Measurements from ENCODE around the gene VTI1A. TPM values are rescaled to one million over a fixed set of nuclear protein-coding genes. Genes with fewer than 3 reads are reported as not detected.

Gene VTI1A
- total RNA-seq, 1 experiment from 2014 or later: 61.7 TPM

DNA sequence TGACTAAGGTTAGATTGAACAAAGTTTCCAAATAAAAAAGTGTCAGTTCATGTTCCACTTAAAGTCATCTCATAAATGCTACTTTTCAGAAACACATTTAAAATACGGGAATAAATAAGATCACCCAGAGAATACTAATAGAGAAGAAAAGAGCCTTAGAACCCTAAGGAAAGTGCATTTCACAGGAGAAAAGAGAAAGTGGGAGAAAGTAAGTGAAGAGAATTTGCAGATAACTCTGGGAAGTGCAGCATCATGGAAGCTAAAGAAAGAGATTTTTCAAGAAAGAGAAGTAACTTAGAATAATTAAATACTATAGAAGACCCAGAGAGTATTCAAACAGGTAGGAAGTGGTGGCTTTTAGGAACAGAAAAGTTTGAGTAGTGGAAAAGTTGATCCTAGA is 132.6 kb downstream of the VTI1A start:
- Histone ChIP-seq H3K27me3 (ENCODE audit: low read length) (no peaks in the 10 kb centered on the region), H3K9me2 (replicated peaks; ENCODE audit: insufficient read depth, low read length) (no peaks in the 10 kb centered on the region), H3K27ac (ENCODE audit: low read length) (no peak overlapping the region), H3K9me3 (ENCODE audit: low read length) (no peaks in the 10 kb centered on the region), H4K20me1 (ENCODE audit: insufficient read depth, low read depth, low read length) (no peaks in the 10 kb centered on the region), H3K36me3 (ENCODE audit: insufficient read depth, low read length) (no peaks in the 10 kb centered on the region), H3K79me2 (ENCODE audit: low read length) (no peaks in the 10 kb centered on the region), H3K4me2 (ENCODE audit: low read depth, low read length, poor library complexity, severe bottlenecking) (no peak overlapping the region), H3K9ac (ENCODE audit: low read length) (no peak overlapping the region), H3K4me3 (ENCODE audit: low read length) (no peak overlapping the region), H2AFZ (ENCODE audit: low read length) (no peak overlapping the region), H3K4me1 (ENCODE audit: low read length) (no peaks in the 10 kb centered on the region)
- no peak for DNase-seq

DNA sequence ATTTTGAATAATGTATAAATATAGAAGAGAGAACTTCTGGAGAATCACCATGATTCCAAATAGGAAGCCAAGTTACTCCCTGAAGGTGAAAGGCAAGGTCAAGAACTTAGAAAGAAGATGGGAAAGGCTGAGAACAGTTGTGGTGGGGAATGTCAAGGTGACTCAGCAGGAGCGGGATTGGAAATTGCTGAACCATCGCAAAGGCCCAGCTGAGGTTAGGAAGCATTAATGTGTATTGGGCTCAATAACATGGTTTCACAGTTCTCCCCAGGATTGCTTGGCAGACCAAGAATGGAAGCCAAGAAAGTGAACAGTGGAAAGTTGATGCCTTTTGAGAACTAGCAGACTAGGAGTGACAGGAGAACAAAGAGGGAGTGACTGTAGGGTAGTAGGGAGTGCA is 133.3 kb downstream of the VTI1A start:
- Histone ChIP-seq H3K27me3 (ENCODE audit: low read length) (no peaks in the 10 kb centered on the region), H3K4me1 (ENCODE audit: low read length) (no peaks in the 10 kb centered on the region), H3K9me3 (ENCODE audit: low read length) (no peaks in the 10 kb centered on the region), H3K27ac (ENCODE audit: low read length) (no peak overlapping the region), H3K36me3 (ENCODE audit: insufficient read depth, low read length) (no peaks in the 10 kb centered on the region), H3K9ac (ENCODE audit: low read length) (no peak overlapping the region), H2AFZ (ENCODE audit: low read length) (no peak overlapping the region), H3K9me2 (replicated peaks; ENCODE audit: insufficient read depth, low read length) (no peaks in the 10 kb centered on the region), H3K4me3 (ENCODE audit: low read length) (no peak overlapping the region), H3K4me2 (ENCODE audit: low read depth, low read length, poor library complexity, severe bottlenecking) (no peak overlapping the region), H3K79me2 (ENCODE audit: low read length) (no peaks in the 10 kb centered on the region), H4K20me1 (ENCODE audit: insufficient read depth, low read depth, low read length) (no peaks in the 10 kb centered on the region)
- no peak for DNase-seq

DNA sequence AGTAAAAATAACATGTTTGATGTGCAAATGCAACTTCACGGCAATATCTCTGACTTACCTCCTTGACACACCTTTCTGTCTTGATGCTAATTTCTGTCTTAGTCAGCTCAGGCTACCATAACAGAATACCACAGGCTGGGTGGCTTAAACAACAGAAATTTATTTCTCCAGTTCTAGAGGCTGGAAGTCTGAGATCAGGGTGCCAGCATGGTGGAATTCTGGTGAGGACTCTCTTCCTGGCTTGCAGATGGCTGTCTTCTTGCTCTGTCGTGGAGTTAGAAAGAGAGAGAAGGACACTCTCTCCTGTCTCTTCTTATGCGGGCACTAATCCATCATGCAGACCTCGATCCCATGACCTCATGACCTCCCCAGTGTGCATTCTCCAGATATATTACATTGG is 134.9 kb downstream of the VTI1A start:
- no peaks in the 10 kb centered on the region for H3K36me3 ChIP-seq (ENCODE audit: insufficient read depth, low read length)
- no peak overlapping the region for H2AFZ ChIP-seq (ENCODE audit: low read length)
- H3K27ac ChIP-seq (ENCODE audit: low read length): no peak overlapping the region
- DNase-seq: no peak
- H4K20me1 ChIP-seq (ENCODE audit: insufficient read depth, low read depth, low read length): no peaks in the 10 kb centered on the region
- H3K9ac ChIP-seq (ENCODE audit: low read length): no peak overlapping the region
- no peaks in the 10 kb centered on the region for H3K9me3 ChIP-seq (ENCODE audit: low read length)
- no peaks in the 10 kb centered on the region for H3K27me3 ChIP-seq (ENCODE audit: low read length)
- H3K4me2 ChIP-seq (ENCODE audit: low read depth, low read length, poor library complexity, severe bottlenecking): no peak overlapping the region
- no peaks in the 10 kb centered on the region for H3K79me2 ChIP-seq (ENCODE audit: low read length)
- H3K9me2 ChIP-seq (replicated peaks; ENCODE audit: insufficient read depth, low read length): no peaks in the 10 kb centered on the region
- no peaks in the 10 kb centered on the region for H3K4me1 ChIP-seq (ENCODE audit: low read length)
- H3K4me3 ChIP-seq (ENCODE audit: low read length): no peak overlapping the region

DNA sequence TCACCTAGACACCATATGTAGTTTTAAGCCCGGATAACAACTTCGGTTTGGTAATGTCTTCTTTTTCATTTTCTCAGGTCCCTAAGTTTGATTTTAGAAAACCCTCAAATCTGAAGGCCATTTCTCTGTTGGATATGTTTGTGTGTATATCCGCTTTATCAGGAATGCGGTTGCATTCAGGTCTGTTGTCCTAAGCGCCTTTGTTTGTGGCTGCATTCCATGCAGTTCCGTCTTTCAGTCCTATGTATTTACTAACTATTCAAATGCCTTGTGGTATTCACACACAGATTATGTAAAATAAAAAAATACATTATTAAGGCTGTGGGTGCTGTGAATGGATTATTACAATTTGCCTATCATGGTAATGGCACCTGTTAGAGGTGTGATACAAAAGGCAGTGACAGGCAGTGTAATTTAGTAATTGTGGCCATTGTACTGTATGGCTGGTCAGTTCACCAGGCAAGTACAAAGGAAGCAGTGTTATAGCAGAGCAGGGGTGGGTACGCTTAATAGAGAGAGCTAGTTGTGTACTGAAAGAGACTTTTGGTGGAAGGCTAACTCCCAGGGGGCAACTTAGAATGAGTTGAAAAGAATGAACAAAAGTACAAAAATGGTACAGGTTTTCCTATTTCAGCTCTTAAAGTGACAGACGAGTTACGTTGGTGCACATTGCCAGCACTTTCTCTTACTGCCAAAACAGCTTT is 136.4 kb downstream of the VTI1A start:
- Histone ChIP-seq H4K20me1 (ENCODE audit: insufficient read depth, low read depth, low read length) (no peaks in the 10 kb centered on the region), H3K79me2 (ENCODE audit: low read length) (no peaks in the 10 kb centered on the region), H3K4me3 (ENCODE audit: low read length) (no peak overlapping the region), H3K36me3 (ENCODE audit: insufficient read depth, low read length) (no peaks in the 10 kb centered on the region), H3K9me3 (ENCODE audit: low read length) (no peaks in the 10 kb centered on the region), H3K9ac (ENCODE audit: low read length) (no peak overlapping the region), H3K27ac (ENCODE audit: low read length) (no peak overlapping the region), H3K4me1 (ENCODE audit: low read length) (no peaks in the 10 kb centered on the region), H3K27me3 (ENCODE audit: low read length) (no peaks in the 10 kb centered on the region), H2AFZ (ENCODE audit: low read length) (no peak overlapping the region), H3K9me2 (replicated peaks; ENCODE audit: insufficient read depth, low read length) (no peaks in the 10 kb centered on the region), H3K4me2 (ENCODE audit: low read depth, low read length, poor library complexity, severe bottlenecking) (no peak overlapping the region)
- DNase-seq: no peak

DNA sequence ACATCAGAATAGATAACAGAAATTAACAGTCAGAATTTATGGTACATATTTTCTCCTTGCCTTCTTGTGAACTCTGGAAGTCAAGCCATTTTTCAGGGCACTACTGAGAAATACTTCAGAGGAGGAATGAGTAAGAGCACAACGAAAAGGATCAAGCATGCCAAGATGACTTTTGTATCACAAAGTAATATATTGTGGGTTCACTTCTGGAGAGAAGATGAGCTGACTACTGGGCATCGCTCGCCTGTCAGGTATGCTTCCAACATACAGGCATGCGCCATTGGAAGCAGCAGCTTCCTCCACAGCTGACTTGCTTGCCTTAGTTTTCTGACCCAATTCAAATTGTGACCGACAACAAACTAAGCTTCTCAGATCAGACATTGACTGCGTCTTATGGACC is 137.3 kb downstream of the VTI1A start:
- H3K4me1 ChIP-seq (ENCODE audit: low read length): no peaks in the 10 kb centered on the region
- DNase-seq: no peak
- no peaks in the 10 kb centered on the region for H3K9me2 ChIP-seq (replicated peaks; ENCODE audit: insufficient read depth, low read length)
- H4K20me1 ChIP-seq (ENCODE audit: insufficient read depth, low read depth, low read length): no peaks in the 10 kb centered on the region
- no peaks in the 10 kb centered on the region for H3K36me3 ChIP-seq (ENCODE audit: insufficient read depth, low read length)
- no peak overlapping the region for H3K27ac ChIP-seq (ENCODE audit: low read length)
- H3K79me2 ChIP-seq (ENCODE audit: low read length): no peaks in the 10 kb centered on the region
- H3K27me3 ChIP-seq (ENCODE audit: low read length): no peaks in the 10 kb centered on the region
- H3K9me3 ChIP-seq (ENCODE audit: low read length): no peaks in the 10 kb centered on the region
- H2AFZ ChIP-seq (ENCODE audit: low read length): no peak overlapping the region
- H3K9ac ChIP-seq (ENCODE audit: low read length): no peak overlapping the region
- H3K4me2 ChIP-seq (ENCODE audit: low read depth, low read length, poor library complexity, severe bottlenecking): no peak overlapping the region
- no peak overlapping the region for H3K4me3 ChIP-seq (ENCODE audit: low read length)

DNA sequence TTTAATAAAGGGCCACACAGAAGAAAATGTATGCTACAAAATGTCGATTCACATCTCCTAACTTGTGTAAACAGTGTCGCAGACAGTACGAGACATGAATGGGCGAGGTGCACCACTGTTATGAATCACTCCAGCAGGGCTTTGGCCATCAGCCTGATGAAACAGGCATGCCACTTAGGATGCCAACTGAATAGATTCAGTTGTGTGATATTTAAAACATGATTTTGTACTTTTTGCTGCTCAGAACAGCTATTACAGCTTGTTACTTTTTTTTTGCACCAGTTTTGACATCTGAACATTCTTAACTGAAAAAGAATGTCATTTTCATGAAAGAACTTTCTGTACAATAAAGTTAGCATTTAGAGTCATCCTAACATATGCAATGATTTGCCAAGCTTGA is 138.1 kb downstream of the VTI1A start:
- no peak overlapping the region for H3K4me3 ChIP-seq (ENCODE audit: low read length)
- no peak overlapping the region for H3K9ac ChIP-seq (ENCODE audit: low read length)
- no peaks in the 10 kb centered on the region for H3K36me3 ChIP-seq (ENCODE audit: insufficient read depth, low read length)
- H3K9me3 ChIP-seq (ENCODE audit: low read length): no peaks in the 10 kb centered on the region
- H2AFZ ChIP-seq (ENCODE audit: low read length): no peak overlapping the region
- no peaks in the 10 kb centered on the region for H3K79me2 ChIP-seq (ENCODE audit: low read length)
- no peaks in the 10 kb centered on the region for H3K9me2 ChIP-seq (replicated peaks; ENCODE audit: insufficient read depth, low read length)
- no peak overlapping the region for H3K27ac ChIP-seq (ENCODE audit: low read length)
- H3K4me2 ChIP-seq (ENCODE audit: low read depth, low read length, poor library complexity, severe bottlenecking): no peak overlapping the region
- no peaks in the 10 kb centered on the region for H3K4me1 ChIP-seq (ENCODE audit: low read length)
- no peaks in the 10 kb centered on the region for H3K27me3 ChIP-seq (ENCODE audit: low read length)
- no peak for DNase-seq
- no peaks in the 10 kb centered on the region for H4K20me1 ChIP-seq (ENCODE audit: insufficient read depth, low read depth, low read length)

DNA sequence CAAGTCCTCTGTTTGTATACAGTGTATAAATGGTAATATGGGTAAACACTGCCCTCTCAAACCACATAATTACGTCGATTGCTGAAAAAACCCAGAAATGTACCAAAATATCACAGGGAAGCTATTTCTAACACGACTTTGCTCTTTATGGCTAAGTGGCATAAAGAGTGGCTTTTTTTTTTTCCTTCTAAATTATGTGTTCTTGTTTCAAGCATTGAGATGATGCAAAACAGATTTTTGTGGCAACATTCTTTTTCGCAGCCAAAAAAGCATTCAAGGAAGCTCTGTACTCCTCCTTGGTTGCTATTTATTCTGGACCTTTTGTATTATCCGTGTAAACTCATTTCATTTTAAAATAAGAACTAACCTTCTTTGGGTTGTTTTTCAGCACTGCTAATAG is 138.9 kb downstream of the VTI1A start:
- Histone ChIP-seq H4K20me1 (ENCODE audit: insufficient read depth, low read depth, low read length) (no peaks in the 10 kb centered on the region), H3K9me2 (replicated peaks; ENCODE audit: insufficient read depth, low read length) (no peaks in the 10 kb centered on the region), H3K36me3 (ENCODE audit: insufficient read depth, low read length) (no peaks in the 10 kb centered on the region), H3K9me3 (ENCODE audit: low read length) (no peaks in the 10 kb centered on the region), H3K4me2 (ENCODE audit: low read depth, low read length, poor library complexity, severe bottlenecking) (no peak overlapping the region), H3K4me1 (ENCODE audit: low read length) (no peaks in the 10 kb centered on the region), H3K9ac (ENCODE audit: low read length) (no peak overlapping the region), H2AFZ (ENCODE audit: low read length) (no peak overlapping the region), H3K4me3 (ENCODE audit: low read length) (no peak overlapping the region), H3K79me2 (ENCODE audit: low read length) (no peaks in the 10 kb centered on the region), H3K27me3 (ENCODE audit: low read length) (no peaks in the 10 kb centered on the region), H3K27ac (ENCODE audit: low read length) (no peak overlapping the region)
- DNase-seq: no peak

DNA sequence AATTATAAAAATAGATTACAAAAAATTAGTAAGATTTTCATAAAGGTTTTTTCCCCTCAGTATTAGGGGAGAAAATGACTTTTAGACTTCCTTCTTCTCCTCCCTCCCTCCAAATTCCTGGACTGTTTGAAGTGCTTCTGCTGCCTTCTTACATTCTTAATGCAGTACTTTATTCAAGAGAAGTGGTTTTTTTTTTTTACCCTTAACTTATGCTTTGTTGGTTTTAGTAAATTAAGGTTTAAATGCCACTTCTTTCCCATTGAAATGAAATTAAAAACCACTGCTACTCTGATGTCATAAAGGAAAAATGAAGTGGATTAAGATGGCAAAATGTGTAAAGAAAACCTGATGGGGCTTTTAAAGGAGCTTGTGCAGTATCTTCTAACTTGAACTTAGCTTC is 140.7 kb downstream of the VTI1A start:
- H4K20me1 ChIP-seq (ENCODE audit: insufficient read depth, low read depth, low read length): no peaks in the 10 kb centered on the region
- no peaks in the 10 kb centered on the region for H3K9me3 ChIP-seq (ENCODE audit: low read length)
- H3K27me3 ChIP-seq (ENCODE audit: low read length): no peaks in the 10 kb centered on the region
- no peak overlapping the region for H3K9ac ChIP-seq (ENCODE audit: low read length)
- no peak overlapping the region for H3K4me2 ChIP-seq (ENCODE audit: low read depth, low read length, poor library complexity, severe bottlenecking)
- DNase-seq: no peak
- no peak overlapping the region for H3K4me3 ChIP-seq (ENCODE audit: low read length)
- H3K4me1 ChIP-seq (ENCODE audit: low read length): no peaks in the 10 kb centered on the region
- H3K9me2 ChIP-seq (replicated peaks; ENCODE audit: insufficient read depth, low read length): no peaks in the 10 kb centered on the region
- H3K36me3 ChIP-seq (ENCODE audit: insufficient read depth, low read length): no peaks in the 10 kb centered on the region
- H3K79me2 ChIP-seq (ENCODE audit: low read length): no peaks in the 10 kb centered on the region
- no peak overlapping the region for H2AFZ ChIP-seq (ENCODE audit: low read length)
- no peak overlapping the region for H3K27ac ChIP-seq (ENCODE audit: low read length)
